GM18861 (cell line): ENCODE results near the gene DUSP16.
"Not testable (repeated sequence)": the region's sequence is repeated elsewhere in the genome, so short reads cannot be mapped to it uniquely, and the experiment has no call there.

Source experiments
- ATAC-seq: cut with Tn5 transposase; IDR thresholded peaks from one replicate; pipeline ENCODE4 v1.9.1; 2021; ENCODE audit not compliant: unreplicated experiment

DUSP16 gene

GRCh38 chr12:12471982-12472961 lies 90.4 kb downstream of the DUSP16 start:
- ATAC-seq = not testable (repeated sequence)

- no peak for ATAC-seq
These were observed 91.8 kb downstream of the DUSP16 start for GRCh38 chr12:12470751-12471306.

GRCh38 chr12:12469386-12469785 lies 93.3 kb downstream of the DUSP16 start:
- no peak for ATAC-seq

- ATAC-seq = no peak
These were observed 94.1 kb downstream of the DUSP16 start for GRCh38 chr12:12468575-12468974.

GRCh38 chr12:12467688-12468261 lies 94.9 kb downstream of the DUSP16 start:
- ATAC-seq = no peak

GRCh38 chr12:12467264-12467663 lies 95.4 kb downstream of the DUSP16 start:
- no peak for ATAC-seq

- no peak for ATAC-seq
These were observed 96.5 kb downstream of the DUSP16 start for GRCh38 chr12:12466157-12466556.

- no peak for ATAC-seq
These were observed 97.1 kb downstream of the DUSP16 start for GRCh38 chr12:12465522-12465921.

GRCh38 chr12:12461923-12462315 lies 100.7 kb downstream of the DUSP16 start:
- ATAC-seq = no peak

GRCh38 chr12:12460935-12461922 lies 101.4 kb downstream of the DUSP16 start:
- ATAC-seq = no peak

GRCh38 chr12:12456637-12457036 lies 106.0 kb downstream of the DUSP16 start:
- no peak for ATAC-seq

- no peak for ATAC-seq
These were observed 108.3 kb downstream of the DUSP16 start for GRCh38 chr12:12454315-12454714.

- no peak for ATAC-seq
These were observed 109.0 kb downstream of the DUSP16 start for GRCh38 chr12:12453635-12454034.

GRCh38 chr12:12452326-12452902 lies 110.2 kb downstream of the DUSP16 start:
- ATAC-seq = no peak

- ATAC-seq = no peak
These were observed 111.6 kb downstream of the DUSP16 start for GRCh38 chr12:12451098-12451497.

GRCh38 chr12:12450043-12450471 lies 112.6 kb downstream of the DUSP16 start:
- ATAC-seq = no peak

GRCh38 chr12:12449533-12450025 lies 113.1 kb downstream of the DUSP16 start:
- ATAC-seq = no peak

GRCh38 chr12:12447837-12448236 lies 114.8 kb downstream of the DUSP16 start:
- no peak for ATAC-seq

GRCh38 chr12:12447236-12447635 lies 115.4 kb downstream of the DUSP16 start:
- ATAC-seq = no peak

GRCh38 chr12:12446786-12447185 lies 115.9 kb downstream of the DUSP16 start:
- no peak for ATAC-seq
